Measurements from ENCODE around the gene MGAM2. TPM values are rescaled to one million over a fixed set of nuclear protein-coding genes. Genes with fewer than 3 reads are reported as not detected.
"Not testable (repeated sequence)": the region's sequence is repeated elsewhere in the genome, so short reads cannot be mapped to it uniquely, and the experiment has no call there.

MGAM2 gene
- total RNA-seq, 4 donors from 2014 or later = 11.6 to 116 (median 90.3) TPM

- H3K9me3 ChIP-seq = no peaks in the 10 kb centered on the region
- no peak for DNase-seq
- no peaks in the 10 kb centered on the region for H3K4me1 ChIP-seq
- no peak overlapping the region for H3K27ac ChIP-seq
- H3K4me3 ChIP-seq = no peak overlapping the region
- TF ChIP-seq CTCF (IDR thresholded peaks at IDR 0.05) (no peak), POLR2A (IDR thresholded peaks at IDR 0.05) (no peak)
- H3K36me3 ChIP-seq = peaks cover 0 to 33% (median 0%) of the 10 kb centered on the region in 3 donors
- no peaks in the 10 kb centered on the region for H3K27me3 ChIP-seq
These were observed 13.5 kb upstream of the MGAM2 start for GRCh38 chr7:142098004-142098403.

- H3K9me3 ChIP-seq, H3K4me1 ChIP-seq, H3K27ac ChIP-seq, H3K27me3 ChIP-seq, DNase-seq, H3K4me3 ChIP-seq: not testable (repeated sequence)
- peaks cover 0 to 20% (median 0%) of the 10 kb centered on the region in 3 donors for H3K36me3 ChIP-seq
These were observed 12.2 kb upstream of the MGAM2 start for GRCh38 chr7:142099347-142099746.

GRCh38 chr7:142100634-142101033, 10.9 kb upstream of the MGAM2 start:
- DNase-seq = no peak

GRCh38 chr7:142101794-142102193, 9.7 kb upstream of the MGAM2 start:
- DNase-seq, H3K27ac ChIP-seq, H3K27me3 ChIP-seq, H3K4me3 ChIP-seq, H3K9me3 ChIP-seq: not testable (repeated sequence)
- H3K4me1 ChIP-seq = peaks cover 0 to 13% (median 0%) of the 10 kb centered on the region in 4 donors
- H3K36me3 ChIP-seq = peaks cover 0 to 17% (median 0%) of the 10 kb centered on the region in 3 donors

More at GRCh38 chr7:142100634-142101033, 10.9 kb upstream of the MGAM2 start:
- Histone ChIP-seq H3K27ac (no peak overlapping the region), H3K36me3 (peaks cover 0 to 17% (median 0%) of the 10 kb centered on the region in 3 donors), H3K4me3 (no peak overlapping the region), H3K4me1 (peaks cover 0 to 7% (median 0%) of the 10 kb centered on the region in 4 donors), H3K9me3 (no peaks in the 10 kb centered on the region), H3K27me3 (no peaks in the 10 kb centered on the region)
- no peak for TF ChIP-seq CTCF (IDR thresholded peaks at IDR 0.05)

GRCh38 chr7:142104550-142105527, 6.7 kb upstream of the MGAM2 start:
- Histone ChIP-seq H3K9me3 (no peaks in the 10 kb centered on the region), H3K36me3 (peaks cover 0 to 20% (median 0%) of the 10 kb centered on the region in 3 donors), H3K27ac (peak overlapping the region in 3 of 4 donors; percentile 29 to 81 (median 57)), H3K4me3 (peak overlapping the region in 1 of 4 donors; percentile 4), H3K4me1 (peaks cover 0 to 13% (median 0%) of the 10 kb centered on the region in 4 donors), H3K27me3 (no peaks in the 10 kb centered on the region)
- TF ChIP-seq CTCF (IDR thresholded peaks at IDR 0.05) (no peak), POLR2A (IDR thresholded peaks at IDR 0.05) (no peak)
- peak in 1 of 3 donors; percentile 67 for DNase-seq

- DNase-seq = no peak
- Histone ChIP-seq H3K4me1 (peaks cover 0 to 22% (median 0%) of the 10 kb centered on the region in 4 donors), H3K4me3 (no peak overlapping the region), H3K27ac (no peak overlapping the region), H3K9me3 (no peaks in the 10 kb centered on the region), H3K36me3 (peaks cover 0 to 6% (median 0%) of the 10 kb centered on the region in 3 donors), H3K27me3 (no peaks in the 10 kb centered on the region)
- TF ChIP-seq POLR2A (IDR thresholded peaks at IDR 0.05) (no peak), CTCF (IDR thresholded peaks at IDR 0.05) (no peak)
These were observed 2.6 kb upstream of the MGAM2 start for GRCh38 chr7:142108728-142109505.

All from Peyer's patch (tissue), 4 donors.